Stimulated activated naive CD8-positive, alpha-beta T cell treated with anti-CD3 and anti-CD28 coated beads, Interleukin-15, Interleukin-2, amounts not matched to agents 100 U/mL and 50 U/mL, for 24 hours (primary cell): ENCODE measurements around the gene WDR87.
A peak's percentile ranks its signal among the peaks of the same experiment; 100 is the strongest.

ENCODE experiments used
- ATAC-seq: fragments of 150-1000 bp; cut with Tn5 transposase; one replicate; pipeline ENCODE4 v1.10.0; 2021
- DNase-seq: peaks from one replicate; pipeline ENCODE4 v3.0.0; 2021

The WDR87 gene

GRCh38 chr19:37905946-37906868 lies at the start of gene WDR87:
Gene WDR87, minus strand, starts transcription at chr19:37906594. Its CDS starts 8,355 bp downstream, at chr19:37898239.
- ATAC-seq (peak; percentile 9), DNase-seq (peak; percentile 50)

GRCh38 chr19:37955986-37956385 lies 49.6 kb upstream of the WDR87 start:
- DNase-seq (no peak), ATAC-seq (no peak)

DNA sequence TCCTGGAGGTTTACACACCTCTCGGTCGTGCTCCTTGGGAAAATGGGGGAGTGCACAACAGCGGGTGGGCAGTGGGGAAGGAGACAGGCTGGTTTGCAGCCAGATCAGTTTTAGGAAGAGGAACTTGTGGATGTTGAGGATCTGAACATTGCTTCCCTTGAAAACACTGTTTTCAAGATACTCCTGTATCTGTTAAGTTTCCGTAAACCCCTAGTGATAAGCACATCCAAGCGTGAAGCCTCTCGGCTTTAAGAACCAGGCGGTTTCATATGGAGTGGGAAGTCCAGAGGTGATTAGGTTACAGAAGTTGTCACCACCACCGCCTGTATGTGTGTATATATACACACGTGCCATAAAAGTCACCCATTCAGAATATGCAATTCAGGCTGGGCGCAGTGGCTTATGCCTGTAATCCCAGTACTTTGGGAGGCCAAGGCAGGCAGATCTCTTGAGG lies 48.1 kb upstream of the WDR87 start:
- DNase-seq (no peak), ATAC-seq (no peak)

GRCh38 chr19:37953918-37954303 lies 47.5 kb upstream of the WDR87 start:
- ATAC-seq, result no peak
- DNase-seq, result no peak

DNA sequence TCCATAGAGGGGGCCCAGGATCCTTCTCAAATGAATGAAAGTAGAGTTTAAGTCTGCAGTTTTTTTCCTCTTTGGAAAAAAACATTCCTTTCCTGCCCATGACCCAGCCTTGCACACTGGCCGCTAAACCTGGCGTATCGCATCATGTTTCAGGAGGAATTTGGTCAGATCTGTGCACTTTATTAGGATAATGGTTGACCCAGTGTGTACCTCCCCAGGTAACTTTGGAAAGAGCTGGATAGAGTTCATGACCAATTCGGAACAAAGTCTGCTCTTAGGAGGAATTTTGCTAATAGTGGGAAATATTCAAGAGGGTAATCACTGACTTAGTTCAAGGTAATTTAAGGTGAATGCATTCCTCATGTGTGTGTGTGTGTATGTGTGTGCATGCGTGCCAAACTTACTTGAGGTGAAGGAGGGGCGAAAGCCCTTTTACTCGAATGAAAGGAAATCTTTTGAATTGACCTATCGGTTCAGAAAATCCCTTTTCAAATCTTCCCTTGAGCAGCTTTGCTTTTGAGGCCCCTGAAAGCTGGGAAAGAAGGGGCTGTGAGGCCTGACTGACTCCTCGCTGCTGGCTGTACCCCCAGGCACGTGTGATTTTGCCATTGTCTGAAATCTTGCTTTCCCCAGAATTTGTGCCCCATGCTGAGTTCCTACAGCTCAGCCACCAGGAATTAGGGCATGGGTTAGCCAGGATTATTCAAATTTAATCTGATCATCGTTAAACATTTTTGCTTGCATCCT lies 47.0 kb upstream of the WDR87 start:
- ATAC-seq (no peak), DNase-seq (no peak)

GRCh38 chr19:37951816-37952210 lies 45.4 kb upstream of the WDR87 start:
- DNase-seq, result no peak
- ATAC-seq, result no peak

DNA sequence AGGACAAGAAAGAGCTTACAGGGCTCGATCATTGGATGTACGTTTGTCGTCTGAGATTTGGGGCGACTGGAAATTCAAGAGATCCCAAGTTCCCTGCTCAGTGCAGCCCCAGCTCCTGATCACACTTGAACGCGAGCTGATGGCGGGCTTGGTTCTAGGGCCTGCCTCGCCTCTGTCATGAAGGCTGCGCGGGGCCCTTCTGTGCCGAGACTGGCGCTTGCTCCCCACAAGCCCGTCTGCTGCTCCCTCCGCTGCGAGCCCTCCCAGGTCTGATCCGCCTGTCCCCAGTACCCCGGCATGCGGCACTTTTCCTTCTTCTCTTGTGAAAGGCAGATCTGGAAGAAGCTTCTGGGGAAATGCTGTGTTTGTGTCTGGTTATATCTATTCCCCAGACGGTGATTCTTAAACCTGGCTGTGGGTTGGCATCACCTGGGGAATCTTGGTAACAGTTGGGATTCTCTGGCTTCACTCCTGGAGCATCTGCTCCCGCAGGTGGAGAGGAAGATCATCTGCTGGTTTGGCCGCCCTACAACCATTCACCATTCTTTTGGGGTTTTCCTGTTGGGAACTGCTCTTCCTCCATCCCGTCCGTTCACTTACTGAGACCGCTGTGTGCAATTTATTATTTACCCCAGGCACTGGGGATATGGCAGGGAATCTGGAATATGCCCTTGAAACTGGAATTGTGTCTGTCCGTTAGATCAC lies 44.2 kb upstream of the WDR87 start:
- ATAC-seq (no peak), DNase-seq (no peak)

GRCh38 chr19:37948362-37948761 lies 42.0 kb upstream of the WDR87 start:
- DNase-seq, result no peak
- ATAC-seq, result no peak

DNA sequence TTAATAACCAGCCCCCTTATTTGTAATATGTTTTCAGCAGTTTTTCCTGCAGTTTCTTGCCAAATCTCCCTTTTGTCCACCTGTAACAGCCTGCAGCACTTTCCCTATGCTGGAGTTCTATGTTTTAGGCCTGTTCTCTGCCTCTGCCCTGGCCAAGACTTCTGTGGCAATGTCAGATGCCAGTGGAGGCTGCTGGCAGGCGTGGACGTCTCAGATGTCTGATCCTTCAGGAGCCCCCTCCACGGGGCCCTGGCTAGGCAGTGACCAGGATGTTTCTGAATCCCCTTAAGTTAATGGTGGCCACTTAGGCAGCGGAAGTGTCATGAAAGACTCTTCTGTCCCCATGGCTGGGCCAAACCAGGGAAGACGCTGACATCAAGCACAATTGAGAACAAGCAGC lies 41.4 kb upstream of the WDR87 start:
- no peak for ATAC-seq

GRCh38 chr19:37946132-37946531 lies 39.7 kb upstream of the WDR87 start:
- no peak for ATAC-seq
- DNase-seq, result no peak

More for the DNA sequence above, 41.4 kb upstream of the WDR87 start:
- DNase-seq, result no peak

GRCh38 chr19:37943480-37943879 lies 37.1 kb upstream of the WDR87 start:
- no peak for DNase-seq
- ATAC-seq, result no peak

- no peak for ATAC-seq
- no peak for DNase-seq
Observed at GRCh38 chr19:37942516-37942902, 36.1 kb upstream of the WDR87 start.

GRCh38 chr19:37941782-37942515 lies 35.6 kb upstream of the WDR87 start:
- no peak for DNase-seq
- ATAC-seq, result no peak

DNA sequence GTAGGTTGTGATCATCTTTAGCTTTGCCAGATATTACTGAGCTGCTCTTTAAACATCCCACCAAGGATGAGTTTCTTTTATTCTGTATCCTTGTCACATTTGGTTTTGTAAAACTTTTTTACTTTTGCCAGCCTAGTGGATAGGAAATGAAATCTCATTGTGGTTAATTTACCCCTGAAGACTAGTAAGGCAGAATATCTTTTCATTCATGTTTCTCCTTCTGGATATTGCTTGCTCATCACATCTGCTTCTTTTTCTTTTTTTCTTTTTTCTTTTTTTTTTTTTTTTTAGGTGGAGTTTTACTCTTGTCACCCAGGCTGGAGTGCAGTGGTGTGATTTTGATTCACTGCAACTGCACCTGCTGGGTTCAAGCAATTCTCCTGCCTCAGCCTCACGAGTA lies 32.0 kb upstream of the WDR87 start:
- no peak for DNase-seq
- ATAC-seq, result no peak

- no peak for ATAC-seq
Observed at GRCh38 chr19:37936886-37937285, 30.5 kb upstream of the WDR87 start.

DNA sequence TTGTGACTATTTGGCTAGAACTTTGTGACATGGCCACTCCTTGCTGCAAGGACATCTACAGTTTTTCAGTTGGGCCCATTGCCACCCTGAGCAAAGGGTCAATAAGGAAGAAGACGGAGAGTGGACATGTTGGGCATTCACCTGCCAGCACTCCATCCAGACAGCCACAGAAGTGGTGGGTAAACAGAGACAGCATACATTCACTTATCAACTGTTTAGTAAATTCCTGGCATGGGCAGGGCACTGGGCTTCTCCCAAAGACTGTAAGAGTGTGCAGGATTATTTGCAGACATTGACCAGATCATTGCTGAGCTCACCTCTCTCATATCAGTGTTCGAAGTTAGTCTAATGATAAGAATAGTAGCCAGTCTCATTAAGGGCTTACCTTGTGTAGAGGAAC lies 29.8 kb upstream of the WDR87 start:
- no peak for ATAC-seq
- DNase-seq, result no peak

More at GRCh38 chr19:37936886-37937285, 30.5 kb upstream of the WDR87 start:
- no peak for DNase-seq

DNA sequence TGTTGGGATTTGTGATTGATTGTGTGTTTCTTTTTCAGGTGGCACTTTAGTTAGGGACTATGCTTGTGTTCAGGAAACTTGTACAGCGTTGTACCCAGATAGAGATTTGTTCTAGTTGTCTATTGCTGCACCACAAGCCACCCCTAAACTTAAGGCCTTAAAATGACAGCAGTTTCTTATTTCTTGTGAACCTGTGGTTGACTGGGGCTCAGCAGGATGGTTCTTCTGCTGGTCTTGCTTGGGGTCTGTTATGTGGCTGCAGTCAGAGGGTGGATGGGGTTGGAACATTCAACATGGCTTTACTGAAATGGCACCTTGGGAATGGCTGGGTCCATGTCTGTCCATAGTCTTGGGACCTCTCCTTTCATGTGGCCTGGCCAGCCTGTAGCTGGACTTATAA lies 28.9 kb upstream of the WDR87 start:
- no peak for ATAC-seq

DNA sequence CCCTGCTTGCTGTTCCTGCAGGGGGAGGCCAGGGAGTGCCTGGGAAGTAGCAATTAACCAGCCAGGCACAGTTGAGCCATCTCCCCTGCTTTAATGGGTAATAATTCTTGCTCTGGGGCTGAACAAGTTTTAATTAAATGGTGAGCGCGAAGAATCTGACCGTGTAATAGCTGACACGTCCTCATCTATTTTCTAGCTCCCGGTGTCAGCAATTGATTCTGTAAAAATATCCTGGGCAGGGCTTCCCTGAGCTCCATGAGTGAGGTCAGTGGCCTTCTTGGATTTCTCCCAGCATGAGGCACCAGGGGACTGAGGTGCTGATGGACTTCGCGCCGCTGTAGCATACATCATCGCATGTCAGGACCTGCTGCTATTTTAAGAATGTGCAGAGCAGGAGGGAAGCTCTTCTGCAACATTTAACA lies 27.6 kb upstream of the WDR87 start:
- DNase-seq (no peak), ATAC-seq (no peak)

More for the DNA sequence above, 28.9 kb upstream of the WDR87 start:
- DNase-seq, result no peak

- peak; percentile 19 for ATAC-seq
- DNase-seq, result no peak
Observed at GRCh38 chr19:37932985-37933936, 26.9 kb upstream of the WDR87 start.

DNA sequence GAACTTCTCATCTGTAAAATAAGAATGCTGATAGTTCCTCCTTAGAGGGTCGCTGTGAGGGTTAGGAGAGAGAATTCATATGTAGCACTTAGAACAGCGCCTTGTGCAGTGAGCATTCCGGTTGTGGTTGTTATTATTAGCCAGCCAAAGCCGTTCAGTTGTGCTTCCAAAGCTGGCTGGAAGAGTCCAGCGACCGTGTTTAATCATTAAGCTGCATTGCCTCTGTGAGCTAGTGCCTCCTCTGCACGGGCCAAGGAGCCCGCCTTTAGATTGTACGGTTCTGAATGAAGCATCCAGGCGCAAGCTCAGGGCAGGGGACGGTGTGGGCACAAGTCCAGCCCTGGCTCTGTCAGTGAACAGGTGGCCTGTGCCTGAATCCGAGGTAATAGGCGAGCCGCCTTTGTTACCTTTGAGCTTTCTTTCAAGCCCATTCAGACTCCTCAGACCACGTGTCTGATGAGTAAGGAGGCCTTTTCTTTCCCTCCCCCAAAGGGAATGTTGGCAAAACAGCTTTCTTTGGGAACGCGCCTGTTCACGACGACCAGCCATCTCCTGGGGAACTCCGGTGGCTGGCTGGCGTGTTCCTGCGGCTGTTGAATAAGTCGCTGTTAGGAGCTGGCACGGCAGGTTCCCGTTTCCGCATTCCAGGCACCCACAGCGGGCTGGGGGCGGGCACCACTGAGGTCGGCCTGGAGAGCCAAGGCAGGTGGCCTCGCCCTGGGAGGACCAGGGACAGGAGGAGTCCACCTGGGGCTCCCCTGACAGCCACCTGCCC lies 25.7 kb upstream of the WDR87 start:
- DNase-seq, result peak; percentile 22
- ATAC-seq, result no peak
